Activated T-cell treated with anti-CD3 and anti-CD28 coated beads, Interleukin-2, amount 50 U/mL, for 72 hours (primary cell): Measurements from ENCODE around the gene PDSS1. TPM values are rescaled to one million over a fixed set of nuclear protein-coding genes. Genes with fewer than 3 reads are reported as not detected.
"Not testable (repeated sequence)": the region's sequence is repeated elsewhere in the genome, so short reads cannot be mapped to it uniquely, and the experiment has no call there.

Experiments used
- ATAC-seq, 2 donors: fragments of 150-1000 bp; cut with Tn5 transposase; replicated peaks in 1 of 2; 2 replicates each; pipeline ENCODE4 v1.10.0; 2021; ENCODE audit warnings: moderate library complexity in 2 of 2, mild to moderate bottlenecking in 1 of 2
- DNase-seq, 2 donors: peaks; one replicate each; pipeline ENCODE4 v3.0.0; 2021 to 2022; ENCODE audit warnings: mixed read lengths in 1 of 2
- H3K27ac Mint-ChIP-seq: one replicate; pipeline ENCODE4 v1.8.0; 2022; ENCODE audit warnings: mild to moderate bottlenecking, moderate library complexity, mixed read lengths
- H3K27me3 Mint-ChIP-seq: one replicate; pipeline ENCODE4 v1.8.0; 2022; ENCODE audit warnings: low read depth, mixed read lengths
- H3K36me3 Mint-ChIP-seq, 2 donors: one replicate each; pipeline ENCODE4 v1.8.0; 2022; ENCODE audit warnings: mixed read lengths in 2 of 2, mild to moderate bottlenecking in 1 of 2; ENCODE audit not compliant: insufficient read depth in 2 of 2
- H3K4me1 Mint-ChIP-seq: one replicate; pipeline ENCODE4 v1.8.0; 2022; ENCODE audit warnings: low read depth, mixed read lengths
- H3K4me3 Mint-ChIP-seq, 2 donors: one replicate each; pipeline ENCODE4 v1.8.0; 2022; ENCODE audit warnings: mild to moderate bottlenecking in 2 of 2, mixed read lengths in 2 of 2, moderate library complexity in 2 of 2
- H3K9me3 Mint-ChIP-seq, 2 donors: one replicate each; pipeline ENCODE4 v1.8.0; 2022; ENCODE audit warnings: mixed read lengths in 2 of 2
- total RNA-seq, 2 donors: library from RNA; stranded (reverse); gene quantifications; one replicate each; pipeline ENCODE4 v1.2.3, GENCODE V29; 2022

The PDSS1 gene
- total RNA-seq, 2 donors from 2014 or later = 8.8 to 12.2 TPM

DNA sequence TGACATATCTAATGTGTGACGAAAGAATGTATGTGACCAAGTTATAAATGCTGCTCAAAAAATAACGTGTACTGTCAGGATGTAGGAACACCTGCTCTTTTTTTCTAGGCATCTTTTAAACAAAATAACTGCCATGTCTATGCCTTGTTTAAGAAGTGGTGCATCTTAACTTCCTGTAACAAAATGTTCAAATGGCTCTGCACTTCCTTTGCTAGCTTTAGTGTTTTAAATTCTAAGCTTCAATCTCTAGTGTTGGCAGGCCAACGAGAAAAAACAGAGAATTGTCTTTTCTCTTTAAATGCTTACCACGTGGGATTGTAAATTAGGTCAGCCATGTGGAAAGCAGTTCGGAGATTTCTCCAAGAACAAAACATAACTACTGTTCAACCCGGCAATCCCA lies 14.6 kb upstream of the PDSS1 start:
- no peak overlapping the region for H3K27ac Mint-ChIP-seq
- no peaks in the 10 kb centered on the region for H3K36me3 Mint-ChIP-seq
- peak overlapping the region in 1 of 2 donors; percentile 43 for H3K4me3 Mint-ChIP-seq
- H3K27me3 Mint-ChIP-seq = no peaks in the 10 kb centered on the region
- no peaks in the 10 kb centered on the region for H3K9me3 Mint-ChIP-seq
- peaks cover 29% of the 10 kb centered on the region for H3K4me1 Mint-ChIP-seq
- DNase-seq = no peak
- no peak for ATAC-seq

DNA sequence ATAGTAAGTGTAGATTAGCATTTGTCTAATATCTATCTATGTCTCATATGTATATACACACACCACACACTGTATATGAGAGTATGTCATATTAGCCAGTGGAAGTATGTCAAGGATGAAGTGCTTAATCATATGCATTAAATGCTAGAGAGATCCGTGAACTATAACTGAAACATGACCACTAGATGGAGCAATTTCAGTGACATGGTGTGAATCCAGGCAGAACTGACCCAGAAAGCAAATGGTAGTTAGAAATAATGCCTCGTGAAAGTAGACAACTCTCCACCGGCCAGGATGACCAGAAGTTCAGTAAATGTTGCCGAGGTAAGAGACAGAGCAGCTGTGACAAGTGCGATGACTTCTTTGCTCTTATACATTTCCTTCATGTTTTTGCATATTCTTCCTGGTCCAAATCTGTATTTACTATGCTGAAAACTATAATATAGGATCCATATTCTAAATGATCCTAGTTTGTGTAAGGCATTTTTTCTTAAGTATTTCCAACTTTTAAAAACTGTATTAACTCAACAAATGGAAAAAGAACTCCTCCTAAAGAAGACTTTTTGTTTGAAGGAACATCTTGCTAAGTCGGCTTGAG lies 12.7 kb upstream of the PDSS1 start:
- not testable (repeated sequence) for H3K9me3 Mint-ChIP-seq, H3K36me3 Mint-ChIP-seq, H3K27ac Mint-ChIP-seq, H3K27me3 Mint-ChIP-seq
- DNase-seq = peak in 1 of 2 donors; percentile 31
- ATAC-seq = peak; percentile 87
- peaks cover 36% of the 10 kb centered on the region for H3K4me1 Mint-ChIP-seq
- peak overlapping the region; percentile 9 to 40 for H3K4me3 Mint-ChIP-seq

DNA sequence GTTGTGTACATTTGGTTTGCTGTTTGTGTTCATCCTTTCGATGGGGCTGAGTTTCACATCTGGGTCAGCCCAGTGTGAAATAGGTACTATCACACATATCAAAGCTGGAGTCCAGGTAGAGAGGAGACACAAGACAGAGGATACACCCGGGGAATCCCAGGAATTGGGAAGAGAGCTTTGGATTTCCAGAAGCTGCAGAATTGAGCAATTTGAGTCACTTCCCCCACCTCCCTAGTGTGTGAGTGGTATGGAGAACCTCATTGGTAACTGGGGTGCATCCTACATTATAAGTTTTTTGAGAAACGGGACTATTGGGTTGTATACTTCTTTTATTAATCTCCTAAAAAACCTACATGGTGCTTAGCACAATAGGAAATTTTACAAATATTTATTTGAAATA lies 12.1 kb upstream of the PDSS1 start:
- no peak overlapping the region for H3K27ac Mint-ChIP-seq
- H3K4me1 Mint-ChIP-seq = peaks cover 36% of the 10 kb centered on the region
- no peaks in the 10 kb centered on the region for H3K9me3 Mint-ChIP-seq
- no peaks in the 10 kb centered on the region for H3K27me3 Mint-ChIP-seq
- H3K36me3 Mint-ChIP-seq = no peaks in the 10 kb centered on the region
- no peak overlapping the region for H3K4me3 Mint-ChIP-seq
- ATAC-seq (no peak), DNase-seq (no peak)

DNA sequence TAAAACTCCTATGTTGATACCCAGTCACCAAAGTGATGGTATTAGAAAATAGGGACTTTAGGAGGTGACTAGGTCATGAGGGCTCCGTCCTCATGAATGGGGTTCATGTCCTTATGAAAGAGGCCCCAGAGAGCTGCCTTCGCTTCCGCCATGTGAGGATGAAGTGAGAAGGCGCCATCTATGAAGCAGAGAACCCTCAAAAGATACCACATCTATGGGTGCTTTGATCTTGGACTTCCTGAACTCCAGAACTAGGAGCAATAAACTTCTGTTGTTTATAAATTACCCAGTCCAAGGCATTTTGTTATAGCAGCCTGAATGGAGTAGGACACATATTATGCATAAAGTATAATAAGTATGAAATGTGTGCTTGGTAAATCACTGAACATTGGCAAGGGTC lies 8.1 kb upstream of the PDSS1 start:
- no peaks in the 10 kb centered on the region for H3K27me3 Mint-ChIP-seq
- no peaks in the 10 kb centered on the region for H3K9me3 Mint-ChIP-seq
- H3K27ac Mint-ChIP-seq = no peak overlapping the region
- ATAC-seq (no peak), DNase-seq (no peak)
- H3K4me3 Mint-ChIP-seq = no peak overlapping the region
- H3K4me1 Mint-ChIP-seq = peaks cover 19% of the 10 kb centered on the region
- H3K36me3 Mint-ChIP-seq = no peaks in the 10 kb centered on the region

DNA sequence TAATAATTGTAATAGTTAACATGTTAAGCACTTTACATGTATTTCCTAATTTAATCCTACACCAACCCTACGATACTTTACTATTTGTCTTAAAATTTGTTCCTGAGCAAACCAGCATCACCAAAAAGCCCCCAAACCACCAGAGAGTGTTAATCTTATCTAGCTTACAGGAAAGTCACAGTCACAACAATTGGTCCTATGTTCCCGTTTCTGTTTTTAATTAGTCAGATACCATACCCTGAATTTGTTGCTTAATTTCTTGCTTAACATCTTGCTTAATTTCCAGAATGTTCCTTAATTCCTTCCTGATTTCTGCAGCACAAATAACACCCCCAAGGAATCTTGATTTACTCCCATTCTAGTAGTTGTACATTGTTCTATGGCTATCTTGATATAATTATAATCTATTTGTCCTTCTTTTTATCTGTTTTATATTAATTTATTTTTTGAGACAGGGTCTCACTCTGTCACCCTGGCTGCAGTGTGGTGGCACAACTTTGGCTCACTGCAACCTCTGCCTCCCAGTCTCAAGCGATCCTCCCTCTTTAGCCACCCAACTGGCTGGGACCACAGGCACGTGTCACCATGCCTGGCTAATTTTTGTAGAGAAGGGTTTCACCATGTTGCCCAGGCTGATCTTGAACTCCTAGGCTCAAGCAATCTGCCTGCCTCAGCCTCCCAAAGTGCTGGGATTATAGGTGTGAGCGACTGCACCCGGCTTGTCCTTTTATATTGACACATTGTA lies 6.6 kb upstream of the PDSS1 start:
- no peak overlapping the region for H3K4me3 Mint-ChIP-seq
- ATAC-seq (no peak), DNase-seq (no peak)
- no peaks in the 10 kb centered on the region for H3K9me3 Mint-ChIP-seq
- no peaks in the 10 kb centered on the region for H3K27me3 Mint-ChIP-seq
- no peaks in the 10 kb centered on the region for H3K36me3 Mint-ChIP-seq
- H3K27ac Mint-ChIP-seq = no peak overlapping the region
- H3K4me1 Mint-ChIP-seq = peaks cover 8% of the 10 kb centered on the region

DNA sequence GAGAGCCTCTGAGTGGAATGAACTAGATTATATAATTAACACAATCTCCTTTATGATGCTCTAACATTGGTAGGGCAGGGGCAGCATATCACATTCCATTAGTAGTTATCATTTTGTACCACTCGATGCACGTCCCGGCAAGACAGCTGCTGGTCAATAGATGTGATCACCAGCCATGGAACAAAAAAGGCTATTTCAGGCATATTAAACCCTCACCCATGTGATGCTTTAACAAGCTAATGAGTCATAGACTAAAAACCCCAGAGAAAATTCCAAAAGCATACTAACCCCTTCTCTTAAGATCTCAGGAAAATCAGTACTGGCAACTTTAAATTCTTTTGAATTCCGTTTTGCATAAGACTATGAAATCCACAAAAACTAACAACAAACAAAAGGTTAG lies 3.0 kb upstream of the PDSS1 start:
- peaks cover 29% of the 10 kb centered on the region for H3K4me1 Mint-ChIP-seq
- not testable (repeated sequence) for H3K36me3 Mint-ChIP-seq, H3K27ac Mint-ChIP-seq, ATAC-seq, DNase-seq, H3K27me3 Mint-ChIP-seq, H3K4me3 Mint-ChIP-seq, H3K9me3 Mint-ChIP-seq

DNA sequence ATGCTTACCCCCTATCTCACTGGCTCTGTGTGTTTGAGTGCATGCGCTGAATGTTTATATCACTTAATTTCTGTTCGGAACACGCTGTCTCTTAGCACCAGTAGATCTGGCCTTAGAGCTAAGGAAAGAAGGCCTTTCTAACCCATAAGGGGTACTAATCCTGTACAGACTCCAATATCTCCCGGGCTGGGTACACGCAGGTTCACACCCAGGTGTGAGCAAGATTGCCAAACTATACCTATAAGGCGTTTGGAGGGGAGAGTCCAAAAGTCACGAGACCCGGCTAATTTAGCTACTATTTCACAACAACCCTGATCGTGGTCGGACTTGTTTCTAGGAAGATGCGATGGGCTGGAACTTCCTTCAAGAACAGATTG lies 727 bp upstream of the PDSS1 start:
- DNase-seq (no peak), ATAC-seq (peak; percentile 4 to 9)
- Mint-ChIP-seq H3K4me3 (peak overlapping the region; percentile 92 to 97), H3K4me1 (peaks cover 43% of the 10 kb centered on the region), H3K27ac (peak overlapping the region; percentile 84), H3K27me3 (no peaks in the 10 kb centered on the region), H3K36me3 (peaks cover 7% of the 10 kb centered on the region in 2 donors), H3K9me3 (no peaks in the 10 kb centered on the region)

DNA sequence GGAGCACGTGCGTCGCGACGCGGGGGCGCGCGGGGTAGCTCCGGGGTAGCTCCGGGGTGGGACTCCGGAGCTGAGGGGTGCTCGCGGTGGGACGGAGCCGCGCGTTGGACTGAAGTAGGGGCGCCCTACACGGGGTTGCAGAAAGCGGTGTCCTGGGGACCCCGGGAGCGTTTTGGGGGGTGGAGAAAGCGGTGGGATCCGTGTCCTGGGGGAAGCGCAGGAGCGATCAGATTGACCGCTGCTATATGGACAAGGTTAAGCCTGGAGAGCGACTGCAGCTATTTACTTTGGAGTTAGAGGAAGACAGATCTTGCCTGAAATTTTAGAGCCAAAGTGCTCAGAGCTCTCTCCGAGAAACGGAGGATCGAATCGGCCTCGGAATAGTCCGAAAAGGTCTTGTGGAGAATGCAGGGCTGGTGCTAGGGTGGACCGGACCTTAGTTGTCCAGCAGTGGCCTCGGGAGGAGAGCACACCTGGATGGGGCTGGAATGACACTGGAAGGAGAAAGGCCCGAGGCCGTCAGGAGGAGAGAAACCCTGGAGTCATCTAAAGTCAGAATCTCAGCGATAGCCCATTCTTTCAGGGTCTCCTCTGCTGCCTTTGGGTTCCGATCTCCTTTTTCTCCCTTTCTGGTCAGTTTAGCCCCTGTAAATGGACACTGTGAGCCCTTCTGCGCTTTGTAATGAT lies 564 bp downstream of the PDSS1 start:
- no peaks in the 10 kb centered on the region for H3K9me3 Mint-ChIP-seq
- no peak for DNase-seq
- ATAC-seq = no peak
- H3K27ac Mint-ChIP-seq = peak overlapping the region; percentile 81
- peaks cover 48% of the 10 kb centered on the region for H3K4me1 Mint-ChIP-seq
- H3K36me3 Mint-ChIP-seq = peaks cover 7 to 9% of the 10 kb centered on the region in 2 donors
- no peaks in the 10 kb centered on the region for H3K27me3 Mint-ChIP-seq
- peak overlapping the region; percentile 92 to 97 for H3K4me3 Mint-ChIP-seq

DNA sequence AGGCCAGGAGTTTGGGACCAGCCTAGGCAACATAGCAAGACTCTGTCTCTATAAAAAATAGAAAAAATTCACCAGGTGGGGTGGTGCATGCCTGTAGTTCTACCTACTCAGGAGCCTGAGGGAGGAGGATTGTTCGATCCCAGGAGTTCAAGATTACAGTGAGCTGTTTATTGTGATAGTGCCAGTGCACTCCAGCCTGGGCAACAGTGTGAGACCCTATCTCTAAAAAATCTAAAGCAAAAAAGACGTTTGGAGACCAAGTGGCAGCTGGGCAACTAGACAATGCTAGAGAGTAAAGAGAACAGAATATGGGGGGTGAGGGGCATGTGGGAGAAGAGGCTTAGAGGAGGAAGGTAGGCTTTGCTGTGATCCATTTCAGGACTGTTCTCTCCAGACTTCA lies 1.4 kb downstream of the PDSS1 start:
- H3K27ac Mint-ChIP-seq = no peak overlapping the region
- peaks cover 7 to 9% of the 10 kb centered on the region in 2 donors for H3K36me3 Mint-ChIP-seq
- H3K9me3 Mint-ChIP-seq = no peaks in the 10 kb centered on the region
- no peak for ATAC-seq
- peak overlapping the region; percentile 92 to 97 for H3K4me3 Mint-ChIP-seq
- DNase-seq = no peak
- peaks cover 48% of the 10 kb centered on the region for H3K4me1 Mint-ChIP-seq
- H3K27me3 Mint-ChIP-seq = no peaks in the 10 kb centered on the region

DNA sequence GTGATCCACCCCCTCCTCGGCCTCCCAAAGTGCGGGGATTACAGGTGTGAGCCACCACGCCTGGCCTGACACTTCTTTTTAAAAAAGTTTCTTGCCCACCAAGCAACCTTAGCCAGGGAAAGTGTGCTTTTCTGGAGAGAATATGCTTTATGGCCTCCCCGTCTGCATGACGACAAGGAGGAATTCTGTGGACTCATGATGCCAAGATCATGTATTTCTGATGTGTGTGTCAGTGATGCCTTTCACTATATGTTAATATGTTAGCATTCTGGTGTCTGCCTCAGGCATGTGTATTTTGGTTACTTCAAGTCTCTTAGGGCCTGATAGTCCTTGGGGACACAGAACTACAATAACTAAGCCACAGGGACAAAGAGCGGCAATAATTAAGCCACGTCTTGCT lies 2.1 kb downstream of the PDSS1 start:
- Mint-ChIP-seq H3K27me3 (no peaks in the 10 kb centered on the region), H3K36me3 (peaks cover 8 to 12% of the 10 kb centered on the region in 2 donors), H3K9me3 (no peaks in the 10 kb centered on the region), H3K27ac (no peak overlapping the region), H3K4me3 (peak overlapping the region in 1 of 2 donors; percentile 92), H3K4me1 (peaks cover 48% of the 10 kb centered on the region)
- DNase-seq (no peak), ATAC-seq (no peak)

DNA sequence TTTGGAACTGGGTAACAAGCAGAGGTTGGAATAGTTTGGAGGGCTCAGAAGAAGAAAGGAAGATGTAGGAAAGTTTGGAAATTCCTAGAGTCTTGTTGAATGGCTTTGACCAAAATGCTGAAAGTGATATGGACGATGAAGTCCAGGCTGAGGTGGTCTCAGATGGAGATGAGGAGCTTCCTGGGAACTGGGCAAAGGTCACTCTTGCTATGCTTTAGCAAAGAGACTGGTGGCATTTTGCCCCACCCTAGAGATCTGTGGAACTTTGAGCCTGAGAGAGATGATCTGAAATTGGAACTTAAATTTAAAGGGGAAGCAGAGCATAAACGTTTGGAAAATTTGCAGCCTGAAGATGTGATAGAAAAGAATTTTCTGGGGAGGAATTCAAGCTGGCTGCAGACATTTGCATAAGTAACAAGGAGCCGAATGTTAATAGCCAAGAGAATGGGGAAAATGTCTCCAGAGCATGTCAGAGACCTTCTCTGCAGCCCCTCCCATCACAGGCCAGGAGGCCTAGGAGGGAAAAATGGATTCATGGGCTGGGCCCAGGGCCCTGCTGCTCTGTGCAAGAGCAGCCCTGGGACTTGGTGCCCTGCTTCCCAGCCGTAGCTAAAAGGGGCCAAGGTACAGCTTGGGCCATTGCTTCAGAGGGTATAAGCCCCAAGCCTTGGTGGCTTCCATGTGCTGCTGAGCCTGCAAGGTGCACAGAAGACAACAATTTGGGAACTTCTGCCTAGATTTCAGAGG lies 3.6 kb downstream of the PDSS1 start:
- H3K36me3 Mint-ChIP-seq = peaks cover 10 to 17% of the 10 kb centered on the region in 2 donors
- no peak for ATAC-seq
- peaks cover 49% of the 10 kb centered on the region for H3K4me1 Mint-ChIP-seq
- no peaks in the 10 kb centered on the region for H3K9me3 Mint-ChIP-seq
- no peak for DNase-seq
- H3K27ac Mint-ChIP-seq = no peak overlapping the region
- no peaks in the 10 kb centered on the region for H3K27me3 Mint-ChIP-seq
- H3K4me3 Mint-ChIP-seq = no peak overlapping the region

DNA sequence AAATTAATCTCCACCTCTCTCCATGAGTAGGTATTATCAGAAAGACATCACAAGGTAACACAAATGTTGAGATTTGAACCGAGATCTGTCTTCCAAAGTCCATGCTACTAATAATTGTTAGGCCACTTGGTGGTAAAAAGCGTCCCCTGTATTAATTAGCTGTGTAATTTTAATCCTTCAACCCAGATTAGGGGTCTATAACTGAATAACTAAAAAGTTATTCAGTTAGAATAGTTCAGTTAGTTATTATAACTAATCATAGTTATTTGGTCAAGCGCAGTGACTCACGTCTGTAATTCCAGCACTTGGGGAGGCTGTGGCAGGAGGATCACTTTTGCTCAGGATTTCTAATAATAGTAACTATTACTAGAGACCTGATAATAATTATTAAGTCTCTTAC lies 5.6 kb downstream of the PDSS1 start:
- Mint-ChIP-seq H3K4me1 (peaks cover 42% of the 10 kb centered on the region), H3K27me3 (no peaks in the 10 kb centered on the region), H3K4me3 (no peak overlapping the region), H3K27ac (no peak overlapping the region), H3K9me3 (no peaks in the 10 kb centered on the region), H3K36me3 (peaks cover 16 to 28% of the 10 kb centered on the region in 2 donors)
- DNase-seq = no peak
- no peak for ATAC-seq

DNA sequence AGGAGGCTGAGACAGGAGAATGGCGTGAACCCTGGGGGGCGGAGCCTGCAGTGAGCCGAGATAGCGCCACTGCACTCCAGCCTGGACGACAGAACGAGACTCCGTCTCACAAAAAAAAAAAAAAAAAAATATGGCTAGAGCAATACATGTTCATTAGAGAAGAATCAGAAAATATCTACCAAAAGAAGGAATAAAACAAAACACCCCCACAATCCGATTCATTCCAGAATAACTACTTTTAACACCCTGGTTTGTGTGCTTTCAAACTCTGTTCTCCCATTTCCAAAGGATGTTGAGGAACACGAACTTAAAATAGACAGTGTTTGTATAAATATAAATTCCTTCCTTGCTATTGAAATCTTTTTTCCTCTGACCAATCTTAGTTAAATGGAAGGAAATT lies 6.5 kb downstream of the PDSS1 start:
- H3K9me3 Mint-ChIP-seq = no peaks in the 10 kb centered on the region
- no peak for DNase-seq
- H3K27me3 Mint-ChIP-seq = no peaks in the 10 kb centered on the region
- H3K4me1 Mint-ChIP-seq = peaks cover 33% of the 10 kb centered on the region
- H3K36me3 Mint-ChIP-seq = peaks cover 19 to 35% of the 10 kb centered on the region in 2 donors
- no peak overlapping the region for H3K27ac Mint-ChIP-seq
- no peak overlapping the region for H3K4me3 Mint-ChIP-seq
- no peak for ATAC-seq
